ENCODE data around the gene MAML2.

Gene MAML2

GRCh38 chr11:96072592-96072991 lies 270.4 kb downstream of the MAML2 start:
- TF ChIP-seq CTCF (IDR thresholded peaks at IDR 0.05): no peak
- Histone ChIP-seq H3K27ac (no peak overlapping the region), H3K4me3 (no peak overlapping the region)
- no peak for DNase-seq (ENCODE audit: low spot score)

GRCh38 chr11:96070453-96070852 lies 272.5 kb downstream of the MAML2 start:
- no peak overlapping the region for H3K4me3 ChIP-seq
- TF ChIP-seq CTCF (IDR thresholded peaks at IDR 0.05): no peak
- H3K27ac ChIP-seq: no peak overlapping the region
- DNase-seq (ENCODE audit: low spot score): no peak

- no peak for TF ChIP-seq CTCF (IDR thresholded peaks at IDR 0.05)
- H3K27ac ChIP-seq: no peak overlapping the region
These were observed 275.8 kb downstream of the MAML2 start for GRCh38 chr11:96067160-96067559.

GRCh38 chr11:96065379-96065778 lies 277.6 kb downstream of the MAML2 start:
- no peak overlapping the region for H3K27ac ChIP-seq
- no peak for DNase-seq (ENCODE audit: low spot score)
- no peak for TF ChIP-seq CTCF (IDR thresholded peaks at IDR 0.05)
- no peak overlapping the region for H3K4me3 ChIP-seq

More at GRCh38 chr11:96067160-96067559, 275.8 kb downstream of the MAML2 start:
- no peak for DNase-seq (ENCODE audit: low spot score)
- H3K4me3 ChIP-seq: no peak overlapping the region

GRCh38 chr11:96063886-96064285 lies 279.1 kb downstream of the MAML2 start:
- Histone ChIP-seq H3K27ac (no peak overlapping the region), H3K4me3 (no peak overlapping the region)
- no peak for DNase-seq (ENCODE audit: low spot score)
- no peak for TF ChIP-seq CTCF (IDR thresholded peaks at IDR 0.05)

GRCh38 chr11:96063053-96063452 lies 279.9 kb downstream of the MAML2 start:
- DNase-seq (ENCODE audit: low spot score): no peak
- Histone ChIP-seq H3K4me3 (no peak overlapping the region), H3K27ac (no peak overlapping the region)
- no peak for TF ChIP-seq CTCF (IDR thresholded peaks at IDR 0.05)

- no peak for TF ChIP-seq CTCF (IDR thresholded peaks at IDR 0.05)
- no peak overlapping the region for H3K4me3 ChIP-seq
- no peak overlapping the region for H3K27ac ChIP-seq
- no peak for DNase-seq (ENCODE audit: low spot score)
These were observed 280.9 kb downstream of the MAML2 start for GRCh38 chr11:96062134-96062533.

Data from coronary artery (tissue), 2 donors.